Stomach (tissue), 19 donors: ENCODE data around the gene CYP2C9. TPM values are rescaled to one million over a fixed set of nuclear protein-coding genes. Genes with fewer than 3 reads are reported as not detected.
"Not testable (repeated sequence)": the region's sequence is repeated elsewhere in the genome, so short reads cannot be mapped to it uniquely, and the experiment has no call there.

Experiments
- DNase-seq, 2 donors: peaks; one replicate each; pipeline versions ENCODE4 v3.0.0 to v3.0.0-alpha.2; 2013 to 2019
- H3K27ac ChIP-seq, 5 donors: fragments of 200-600 bp in 4 of 5; sonication (generic) in 4 of 5; one replicate each; pipeline ENCODE4 v1.5.1; 2013 to 2019; ENCODE audit warnings: mild to moderate bottlenecking in 1 of 5, moderate library complexity in 1 of 5
- H3K27me3 ChIP-seq, 3 donors: fragments of 200-600 bp; sonication (generic); one replicate each; pipeline ENCODE4 v1.5.1; 2017 to 2019; ENCODE audit warnings: mixed run types in 1 of 3
- H3K36me3 ChIP-seq, 4 donors: fragments of 200-600 bp; sonication (generic); 1 replicate in 3 of 4; 2 replicates in 1 of 4; pipeline ENCODE4 v1.5.1; 2016 to 2019
- H3K4me1 ChIP-seq, 4 donors: fragments of 200-600 bp; sonication (generic); one replicate each; pipeline ENCODE4 v1.5.1; 2016 to 2019
- H3K4me3 ChIP-seq, 4 donors: fragments of 200-600 bp; sonication (generic) in 3 of 4; one replicate each; pipeline ENCODE4 v1.5.1; 2016 to 2019; ENCODE audit warnings: mild to moderate bottlenecking in 1 of 4
- H3K9me3 ChIP-seq, 4 donors: fragments of 200-600 bp; sonication (generic); one replicate each; pipeline ENCODE4 v1.5.1; 2016 to 2019
- CTCF ChIP-seq, 7 experiments: fragments of 450-650 bp in 4 of 7; fragments of 200-600 bp in 3 of 7; sonication (generic) in 3 of 7; IDR thresholded peaks; one replicate each; pipeline ENCODE4 v1.5.1; 2016 to 2019; ENCODE audit warnings: antibody characterized with exemption in 7 of 7, control low read depth in 2 of 7, mild to moderate bottlenecking in 1 of 7
- EP300 ChIP-seq: sonication (generic); formaldehyde crosslinking; IDR thresholded peaks from one replicate; pipeline ENCODE4 v1.6.1; 2017; ENCODE audit warnings: antibody characterized with exemption
- POLR2A ChIP-seq, 4 donors: fragments of 450-650 bp; IDR thresholded peaks; one replicate each; pipeline ENCODE4 v1.6.1; 2016; ENCODE audit warnings: antibody characterized with exemption in 4 of 4, control low read depth in 2 of 4, mild to moderate bottlenecking in 1 of 4, moderate library complexity in 1 of 4
- POLR2AphosphoS5 ChIP-seq, 3 donors: sonication (generic); formaldehyde crosslinking; IDR thresholded peaks; one replicate each; pipeline ENCODE4 v1.6.1; 2016; ENCODE audit warnings: antibody characterized with exemption in 3 of 3
- WGBS, 5 donors: extraction: QIAGEN DNeasy Blood & Tissue Kit in 3 of 5; methylation state at CpG; one replicate each; pipeline versions ENCODE4 v1.1.5 to v1.1.7; 2013 to 2018; 5-methylcytosine and 5-hydroxymethylcytosine counted together
- intact Hi-C: fragments of 100-400 bp; cut with DNase I; formaldehyde crosslinking; loops from one replicate; pipeline ENCODE4 v1.15.1; 2023; ENCODE audit warnings: low total_unique reads
- long read RNA-seq, 10 donors: transcript quantifications; one replicate each; lab custom pipeline, GENCODE V29; 2026
- polyA plus RNA-seq, 3 donors: library from polyadenylated mRNA; stranded (reverse); fragments of 200-250 nt; gene quantifications; one replicate each; pipeline ENCODE4 v1.2.3, GENCODE V29; 2013
- total RNA-seq, 5 donors: library from RNA; depleted of rRNA; stranded (reverse); fragments of >200 nt; gene quantifications; one replicate each; pipeline versions ENCODE4 v1.1.0 to v1.2.3, GENCODE V29; 2014 to 2016
- donor health status: healthy with polysubstance abuse.
- donor health status: Bipolar disorder and iron deficiency.
- donor health status: healthy.

CYP2C9 gene
- total RNA-seq, result 100 to 1,000 TPM in 3 of 5 donors, 10 to 100 TPM in 2; 15.1 to 176 (median 118) TPM
- 1 to 10 TPM in 1 of 3 donors, under 1 TPM in 1, not detected in 1; 0.75 to 7.2 TPM for polyA plus RNA-seq
- long read RNA-seq, donor 1, partial matches to known transcripts, result 0 of 1 reads
- long read RNA-seq, donor 1, other reads (novel, unspliced or antisense), result 0 of 1 reads
- long read RNA-seq, donor 2, partial matches to known transcripts, result 16 of 19 reads
- long read RNA-seq, donor 2, other reads (novel, unspliced or antisense), result 0 of 19 reads
- long read RNA-seq, donor 3, partial matches to known transcripts, result 10 of 13 reads
- long read RNA-seq, donor 3, other reads (novel, unspliced or antisense), result 0 of 13 reads
- long read RNA-seq, donor 4, result 0 reads
- long read RNA-seq, donor 5, partial matches to known transcripts, result 0 of 1 reads
- long read RNA-seq, donor 5, other reads (novel, unspliced or antisense), result 0 of 1 reads
- long read RNA-seq, donor 6, transcript CYP2C9-205 (3 exons, 747 nt), result major isoform, 6 of 99 reads
- long read RNA-seq, donor 6, transcript CYP2C9-203 (4 exons, 841 nt), result major isoform, 6 of 99 reads
- long read RNA-seq, donor 6, partial matches to known transcripts, result 87 of 99 reads
- long read RNA-seq, donor 6, other reads (novel, unspliced or antisense), result 0 of 99 reads
- long read RNA-seq, donor 7, result 0 reads
- long read RNA-seq, donor 8, partial matches to known transcripts, result 10 of 12 reads
- long read RNA-seq, donor 8, other reads (novel, unspliced or antisense), result 0 of 12 reads
- long read RNA-seq, donor 9, partial matches to known transcripts, result 0 of 2 reads
- long read RNA-seq, donor 9, other reads (novel, unspliced or antisense), result 0 of 2 reads
- long read RNA-seq, donor 10, partial matches to known transcripts, result 10 of 12 reads
- long read RNA-seq, donor 10, other reads (novel, unspliced or antisense), result 0 of 12 reads

GRCh38 chr10:94938383-94938782 lies at the start of gene CYP2C9:
TSS of gene CYP2C9 (plus strand) at chr10:94938658. CDS start at chr10:94938683, 25 bp downstream.
- no peak within 1 kb of the TSS for H3K4me3 ChIP-seq
- no peaks in the 10 kb centered on the region for H3K27me3 ChIP-seq
- 21 to 55% (median 49%) methylated on average over 2 of the region's 2 CpGs for WGBS, 5 donors
- intact Hi-C loops, result no loop called here
- H3K36me3 ChIP-seq, result no peaks in the 10 kb centered on the region
- TF ChIP-seq CTCF (IDR thresholded peaks at IDR 0.05), result no peak
- TF ChIP-seq POLR2A (IDR thresholded peaks at IDR 0.05), result no peak
- no peaks in the 10 kb centered on the region for H3K4me1 ChIP-seq
- no peak for DNase-seq
- H3K27ac ChIP-seq, result no peak within 1 kb of the TSS
- peaks cover 0 to 19% (median 10%) of the 10 kb centered on the region in 4 donors for H3K9me3 ChIP-seq

GRCh38 chr10:94889123-94889522 lies 49.3 kb upstream of the CYP2C9 start:
- H3K9me3 ChIP-seq, result peaks cover 0 to 12% (median 5%) of the 10 kb centered on the region in 4 donors
- WGBS, 5 donors, result 69 to 75% (median 74%) methylated on average over 3 of the region's 3 CpGs
- no peaks in the 10 kb centered on the region for H3K36me3 ChIP-seq
- H3K27ac ChIP-seq, result no peak overlapping the region
- intact Hi-C loops, result no loop called here
- no peaks in the 10 kb centered on the region for H3K4me1 ChIP-seq
- no peak overlapping the region for H3K4me3 ChIP-seq
- H3K27me3 ChIP-seq, result no peaks in the 10 kb centered on the region
- TF ChIP-seq POLR2A (IDR thresholded peaks at IDR 0.05) (no peak), POLR2AphosphoS5 (IDR thresholded peaks at IDR 0.05) (no peak), EP300 (no peak), CTCF (IDR thresholded peaks at IDR 0.05) (no peak)
- no peak for DNase-seq

GRCh38 chr10:94890264-94891022 lies 48.0 kb upstream of the CYP2C9 start:
- Histone ChIP-seq H3K9me3 (peaks cover 0 to 12% (median 5%) of the 10 kb centered on the region in 4 donors), H3K4me3 (no peak overlapping the region), H3K27ac (no peak overlapping the region), H3K4me1 (no peaks in the 10 kb centered on the region), H3K36me3 (no peaks in the 10 kb centered on the region), H3K27me3 (no peaks in the 10 kb centered on the region)
- 76 to 94% (median 92%) methylated on average over 4 of the region's 4 CpGs for WGBS, 5 donors
- intact Hi-C loops, result no loop called here
- DNase-seq, result no peak
- TF ChIP-seq CTCF (IDR thresholded peaks at IDR 0.05), result no peak
- no peak for TF ChIP-seq EP300
- TF ChIP-seq POLR2A (IDR thresholded peaks at IDR 0.05), result no peak
- no peak for TF ChIP-seq POLR2AphosphoS5 (IDR thresholded peaks at IDR 0.05)

GRCh38 chr10:94898414-94898813 lies 40.0 kb upstream of the CYP2C9 start:
- H3K27ac ChIP-seq, H3K36me3 ChIP-seq, H3K4me1 ChIP-seq, intact Hi-C loops, DNase-seq, H3K4me3 ChIP-seq, H3K27me3 ChIP-seq: not testable (repeated sequence)
- H3K9me3 ChIP-seq, result peaks cover 0 to 15% (median 4%) of the 10 kb centered on the region in 4 donors
- 49 to 82% (median 76%) methylated on average over 7 of the region's 7 CpGs for WGBS, 5 donors
